K562 (cell line): Measurements from ENCODE around the gene PGS1.

Experiments
- EZH2 ChIP-seq: IDR thresholded peaks from 2 replicates; pipeline ENCODE4 v1.6.1; 2012; ENCODE audit warnings: low read depth, mild to moderate bottlenecking, inconsistent platforms, low read length, borderline replicate concordance
- FOS ChIP-seq: IDR thresholded peaks from 3 replicates; pipeline ENCODE4 v1.6.1; 2011; ENCODE audit not compliant: insufficient read length; ENCODE audit errors: extremely low read depth
- FOXJ3 ChIP-seq: sonication (generic); formaldehyde crosslinking; IDR thresholded peaks from 2 replicates; pipeline ENCODE4 v1.4.0; 2020; ENCODE audit warnings: mild to moderate bottlenecking, missing genetic modification reagents
- HDAC6 ChIP-seq: IDR thresholded peaks from 2 replicates; pipeline ENCODE4 v1.6.1; 2012; ENCODE audit warnings: low read depth, mild to moderate bottlenecking, control low read depth, inconsistent platforms, low read length, moderate library complexity
- KAT2B ChIP-seq: IDR thresholded peaks from one replicate; pipeline ENCODE4 v1.6.1; 2012; ENCODE audit warnings: low read depth, mild to moderate bottlenecking, control low read depth, inconsistent platforms, low read length, moderate library complexity
- PKNOX1 ChIP-seq: fragments of 450-650 bp; IDR thresholded peaks from 2 replicates; pipeline ENCODE4 v1.6.1; 2016
- REST ChIP-seq, 2 experiments: fragments of 450-650 bp; formaldehyde crosslinking in 1 of 2; IDR thresholded peaks; 2 replicates each; pipeline versions ENCODE4 v1.4.0 to v1.6.1; 2014 to 2020; ENCODE audit warnings: mild to moderate bottlenecking in 2 of 2, borderline replicate concordance in 1 of 2, low read depth in 1 of 2
- TARDBP ChIP-seq: fragments of 450-650 bp; IDR thresholded peaks from 2 replicates; pipeline ENCODE4 v1.6.1; 2016
- TF ChIP-seq, protein P1 (sequence below), 3 experiments: IDR thresholded peaks in 2 of 3; conservative IDR thresholded peaks in 1 of 3; 2 replicates each; pipeline ENCODE4 v1.5.1; 2011 to 2012; ENCODE audit warnings: low read length in 3 of 3, mild to moderate bottlenecking in 3 of 3, control low read depth in 2 of 3, improper control_type of control experiment in 1 of 3, inconsistent platforms in 1 of 3, low read depth in 1 of 3, mixed read lengths in 1 of 3, moderate library complexity in 1 of 3; ENCODE audit not compliant: insufficient read depth in 2 of 3
- TF ChIP-seq, protein P2 (sequence below): sonication (generic); formaldehyde crosslinking; IDR thresholded peaks from 2 replicates; pipeline ENCODE4 v1.5.0; 2020; ENCODE audit warnings: missing genetic modification reagents

GRCh38 chr17:78375401-78376151, 2.9 kb upstream of the PGS1 start:
- TF ChIP-seq HDAC6 (no peak), REST (IDR thresholded peaks at IDR 0.05; ENCODE audit: borderline replicate concordance) (no peak), REST (CRISPR knock-in tag; IDR thresholded peaks at IDR 0.05; ENCODE audit: low read depth) (no peak), KAT2B (no peak), FOS (no peak), FOXJ3 (no peak), TARDBP (no peak), PKNOX1 (no peak), EZH2 (no peak)
- TF ChIP-seq, protein P1, sequence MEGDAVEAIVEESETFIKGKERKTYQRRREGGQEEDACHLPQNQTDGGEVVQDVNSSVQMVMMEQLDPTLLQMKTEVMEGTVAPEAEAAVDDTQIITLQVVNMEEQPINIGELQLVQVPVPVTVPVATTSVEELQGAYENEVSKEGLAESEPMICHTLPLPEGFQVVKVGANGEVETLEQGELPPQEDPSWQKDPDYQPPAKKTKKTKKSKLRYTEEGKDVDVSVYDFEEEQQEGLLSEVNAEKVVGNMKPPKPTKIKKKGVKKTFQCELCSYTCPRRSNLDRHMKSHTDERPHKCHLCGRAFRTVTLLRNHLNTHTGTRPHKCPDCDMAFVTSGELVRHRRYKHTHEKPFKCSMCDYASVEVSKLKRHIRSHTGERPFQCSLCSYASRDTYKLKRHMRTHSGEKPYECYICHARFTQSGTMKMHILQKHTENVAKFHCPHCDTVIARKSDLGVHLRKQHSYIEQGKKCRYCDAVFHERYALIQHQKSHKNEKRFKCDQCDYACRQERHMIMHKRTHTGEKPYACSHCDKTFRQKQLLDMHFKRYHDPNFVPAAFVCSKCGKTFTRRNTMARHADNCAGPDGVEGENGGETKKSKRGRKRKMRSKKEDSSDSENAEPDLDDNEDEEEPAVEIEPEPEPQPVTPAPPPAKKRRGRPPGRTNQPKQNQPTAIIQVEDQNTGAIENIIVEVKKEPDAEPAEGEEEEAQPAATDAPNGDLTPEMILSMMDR (IDR thresholded peaks at IDR 0.05 in 2 of 3, conservative IDR thresholded peaks at IDR 0.05 in 1 of 3; ENCODE audit: insufficient read depth in 2 of 3, low read depth in 1 of 3, low read length in 3 of 3), result no peak
- TF ChIP-seq, protein P2, sequence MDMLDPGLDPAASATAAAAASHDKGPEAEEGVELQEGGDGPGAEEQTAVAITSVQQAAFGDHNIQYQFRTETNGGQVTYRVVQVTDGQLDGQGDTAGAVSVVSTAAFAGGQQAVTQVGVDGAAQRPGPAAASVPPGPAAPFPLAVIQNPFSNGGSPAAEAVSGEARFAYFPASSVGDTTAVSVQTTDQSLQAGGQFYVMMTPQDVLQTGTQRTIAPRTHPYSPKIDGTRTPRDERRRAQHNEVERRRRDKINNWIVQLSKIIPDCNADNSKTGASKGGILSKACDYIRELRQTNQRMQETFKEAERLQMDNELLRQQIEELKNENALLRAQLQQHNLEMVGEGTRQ (CRISPR knock-in tag), result no peak
